HepG2 (cell line): ENCODE data around the gene STN1. TPM values are rescaled to one million over a fixed set of nuclear protein-coding genes. Genes with fewer than 3 reads are reported as not detected.

Source experiments
- ARNT ChIP-seq: fragments of 450-650 bp; IDR thresholded peaks from 2 replicates; pipeline ENCODE4 v1.6.1; 2017
- ATF1 ChIP-seq: IDR thresholded peaks from 2 replicates; pipeline ENCODE4 v1.6.1; 2016; ENCODE audit warnings: mild to moderate bottlenecking, control low read depth
- CHD2 ChIP-seq: IDR thresholded peaks from 2 replicates; pipeline ENCODE4 v1.6.1; 2011; ENCODE audit warnings: low read depth, low read length, improper control_type of control experiment
- FOSL2 ChIP-seq: sonication (generic); formaldehyde crosslinking; IDR thresholded peaks from 2 replicates; pipeline ENCODE4 v1.4.0; 2020; ENCODE audit warnings: missing genetic modification reagents
- MTA3 ChIP-seq: sonication (generic); formaldehyde crosslinking; IDR thresholded peaks from 2 replicates; pipeline ENCODE4 v1.4.0; 2020; ENCODE audit warnings: missing genetic modification reagents
- MTF2 ChIP-seq: sonication (generic); formaldehyde crosslinking; IDR thresholded peaks from 2 replicates; pipeline ENCODE4 v1.5.0; 2020; ENCODE audit warnings: missing genetic modification reagents, borderline replicate concordance
- PLSCR1 ChIP-seq: sonication (generic); formaldehyde crosslinking; IDR thresholded peaks from 2 replicates; pipeline ENCODE4 v1.5.0; 2020; ENCODE audit warnings: missing genetic modification reagents, mild to moderate bottlenecking, borderline replicate concordance
- RBAK ChIP-seq: sonication (generic); formaldehyde crosslinking; IDR thresholded peaks from 2 replicates; pipeline ENCODE4 v1.5.1; 2020; ENCODE audit warnings: mild to moderate bottlenecking, missing genetic modification reagents
- RBFOX2 ChIP-seq: fragments of 200-400 bp; formaldehyde crosslinking; IDR thresholded peaks from 2 replicates; pipeline ENCODE4 v1.6.1; 2017; ENCODE audit warnings: low read depth, mild to moderate bottlenecking, low read length
- RNF219 ChIP-seq: sonication (generic); formaldehyde crosslinking; IDR thresholded peaks from 2 replicates; pipeline ENCODE4 v1.5.0; 2020; ENCODE audit warnings: mild to moderate bottlenecking, missing genetic modification reagents
- SOX5 ChIP-seq: IDR thresholded peaks from 2 replicates; pipeline ENCODE4 v1.6.1; 2016; ENCODE audit warnings: borderline replicate concordance
- ZBTB33 ChIP-seq: sonication (generic); formaldehyde crosslinking; IDR thresholded peaks from 2 replicates; pipeline ENCODE4 v1.4.0; 2020; ENCODE audit warnings: missing genetic modification reagents
- ZFP36 ChIP-seq: fragments of 150-350 bp; IDR thresholded peaks from 2 replicates; pipeline ENCODE4 v1.6.1; 2018; ENCODE audit warnings: borderline replicate concordance, low read length, low read depth; ENCODE audit not compliant: partially characterized antibody
- ZFP36L2 ChIP-seq: sonication (generic); formaldehyde crosslinking; IDR thresholded peaks from 2 replicates; pipeline ENCODE4 v1.4.0; 2020; ENCODE audit warnings: missing genetic modification reagents
- ZFP90 ChIP-seq: sonication (generic); formaldehyde crosslinking; IDR thresholded peaks from 2 replicates; pipeline ENCODE4 v1.8.0; 2022; ENCODE audit warnings: missing genetic modification reagents, mild to moderate bottlenecking, inconsistent platforms, borderline replicate concordance
- ZKSCAN1 ChIP-seq: fragments of 150-350 bp; IDR thresholded peaks from 2 replicates; pipeline ENCODE4 v1.6.1; 2014; ENCODE audit warnings: low read length
- ZNF343 ChIP-seq: sonication (generic); formaldehyde crosslinking; IDR thresholded peaks from 2 replicates; pipeline ENCODE4 v1.4.0; 2020; ENCODE audit warnings: mild to moderate bottlenecking, missing genetic modification reagents
- ZNF354B ChIP-seq: sonication (generic); formaldehyde crosslinking; IDR thresholded peaks from 2 replicates; pipeline ENCODE4 v1.8.0; 2022; ENCODE audit warnings: mild to moderate bottlenecking, missing genetic modification reagents
- ZNF687 ChIP-seq: sonication (generic); formaldehyde crosslinking; IDR thresholded peaks from 2 replicates; pipeline ENCODE4 v1.5.1; 2020; ENCODE audit warnings: mild to moderate bottlenecking, missing genetic modification reagents, moderate library complexity
- ZNF775 ChIP-seq: sonication (generic); formaldehyde crosslinking; IDR thresholded peaks from 2 replicates; pipeline ENCODE4 v1.4.0; 2020; ENCODE audit warnings: missing genetic modification reagents, mild to moderate bottlenecking, moderate library complexity, borderline replicate concordance
- ZNF782 ChIP-seq: sonication (generic); formaldehyde crosslinking; IDR thresholded peaks from 2 replicates; pipeline ENCODE4 v1.4.0; 2020; ENCODE audit warnings: missing genetic modification reagents, mild to moderate bottlenecking, borderline replicate concordance
- polyA plus RNA-seq, 8 experiments: library from polyadenylated mRNA; depleted of rRNA in 3 of 8; stranded (reverse) in 7 of 8; unstranded in 1 of 8; fragments of >200 nt; fragmentation: Illumina TruSeq in 4 of 8; extraction: Trizol in 4 of 8; gene quantifications; 2 replicates each; pipeline versions ENCODE4 v1.2.1 to v1.2.3, GENCODE V29; 2011 to 2016; ENCODE audit warnings: low read depth in 4 of 8, missing spikeins in 1 of 8, mixed read lengths in 1 of 8; ENCODE audit not compliant: insufficient read depth in 1 of 8
- total RNA-seq, 5 experiments: library from RNA; depleted of rRNA; stranded (reverse); fragments of >200 nt; fragmentation: Illumina TruSeq; extraction: Trizol; gene quantifications; 2 replicates each; pipeline ENCODE4 v1.2.3, GENCODE V29; 2016; ENCODE audit warnings: low read depth in 1 of 5

Gene STN1
- total and polyA plus RNA-seq, 2 of the 13 experiments (the other 11 are each of a cell fraction or from before 2014, with no cell fraction given): 17.6 to 22.7 TPM

GRCh38 chr10:103853428-103854264 is 64.3 kb downstream of the STN1 start (continued):
- no peak for TF ChIP-seq ZNF687 (CRISPR knock-in tag)
- TF ChIP-seq ZKSCAN1: no peak
- TF ChIP-seq ATF1 (CRISPR knock-in tag): peak; percentile 71; the same call in 1 of the 2 replicates
- no peak for TF ChIP-seq MTF2 (CRISPR knock-in tag)
- peak; percentile 17; the same call in 1 of the 2 replicates for TF ChIP-seq SOX5 (CRISPR knock-in tag)
- TF ChIP-seq FOSL2 (CRISPR knock-in tag): peak; percentile 32; the same call in 1 of the 2 replicates
- TF ChIP-seq CHD2: no peak
- no peak for TF ChIP-seq ZNF354B (CRISPR knock-in tag)
- no peak for TF ChIP-seq RBAK (CRISPR knock-in tag)
- no peak for TF ChIP-seq ZBTB33 (CRISPR knock-in tag)
- TF ChIP-seq ZNF782 (CRISPR knock-in tag): 0 out of 2 replicates have a peak, but pooled peaks have one; percentile 56
- TF ChIP-seq PLSCR1 (CRISPR knock-in tag): no peak
- peak; percentile 66 for TF ChIP-seq ZFP36
- TF ChIP-seq RBFOX2: no peak
- TF ChIP-seq ZNF775 (CRISPR knock-in tag): peak; percentile 70; the same call in 1 of the 2 replicates
- TF ChIP-seq ZFP36L2 (CRISPR knock-in tag): no peak
- TF ChIP-seq ARNT: no peak
- TF ChIP-seq ZFP90 (CRISPR knock-in tag): no peak
- TF ChIP-seq ZNF343 (CRISPR knock-in tag): peak; percentile 77; the same call in 1 of the 2 replicates
- 0 out of 2 replicates have a peak, but pooled peaks have one; percentile 53 for TF ChIP-seq RNF219 (CRISPR knock-in tag)
- TF ChIP-seq MTA3 (CRISPR knock-in tag): no peak
